Omental fat pad (tissue), 4 donors: ENCODE measurements around the gene PEX1. TPM values are rescaled to one million over a fixed set of nuclear protein-coding genes. Genes with fewer than 3 reads are reported as not detected.

Source experiments
- ATAC-seq: fragments of 150-250 bp; one replicate; pipeline ENCODE4 v1.9.1; 2016; ENCODE audit warnings: mild to moderate bottlenecking, moderate library complexity; ENCODE audit not compliant: low FRiP score
- DNase-seq: peaks from one replicate; pipeline ENCODE4 v3.0.0-alpha.2; 2019; ENCODE audit warnings: low spot score
- total RNA-seq, 4 donors: library from RNA; depleted of rRNA; stranded (reverse); fragments of >200 nt; gene quantifications; one replicate each; pipeline ENCODE4 v1.1.0, GENCODE V29; 2016
- TF ChIP-seq, protein P1 (sequence below), 3 donors: fragments of 450-650 bp; IDR thresholded peaks; one replicate each; pipeline ENCODE4 v1.5.1; 2016 to 2017; ENCODE audit warnings: antibody characterized with exemption in 3 of 3, mild to moderate bottlenecking in 3 of 3, moderate library complexity in 2 of 3

Gene PEX1
- total RNA-seq, 4 donors from 2014 or later = 9.8 to 23.5 (median 14.3) TPM

DNA sequence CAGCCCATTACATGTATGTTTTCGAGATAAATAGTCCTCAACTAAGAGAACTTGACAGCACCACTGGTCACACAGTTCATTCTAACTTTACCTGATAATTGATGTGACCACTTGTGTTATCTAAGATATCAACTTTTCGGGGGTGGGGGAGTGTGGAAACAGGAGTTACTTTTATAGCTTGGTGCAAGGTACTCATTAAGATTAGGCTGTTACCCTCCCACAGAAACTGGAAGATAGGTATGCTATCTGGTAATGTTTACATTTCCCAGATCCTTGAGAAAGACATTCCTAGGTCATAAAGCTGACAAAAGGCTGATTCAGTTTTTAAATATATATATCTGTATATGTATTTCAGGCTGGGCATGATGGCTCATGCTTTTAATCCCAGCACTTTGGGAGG, 61.6 kb downstream of the PEX1 start:
- ATAC-seq (no peak), DNase-seq (no peak)
- TF ChIP-seq, protein P1, sequence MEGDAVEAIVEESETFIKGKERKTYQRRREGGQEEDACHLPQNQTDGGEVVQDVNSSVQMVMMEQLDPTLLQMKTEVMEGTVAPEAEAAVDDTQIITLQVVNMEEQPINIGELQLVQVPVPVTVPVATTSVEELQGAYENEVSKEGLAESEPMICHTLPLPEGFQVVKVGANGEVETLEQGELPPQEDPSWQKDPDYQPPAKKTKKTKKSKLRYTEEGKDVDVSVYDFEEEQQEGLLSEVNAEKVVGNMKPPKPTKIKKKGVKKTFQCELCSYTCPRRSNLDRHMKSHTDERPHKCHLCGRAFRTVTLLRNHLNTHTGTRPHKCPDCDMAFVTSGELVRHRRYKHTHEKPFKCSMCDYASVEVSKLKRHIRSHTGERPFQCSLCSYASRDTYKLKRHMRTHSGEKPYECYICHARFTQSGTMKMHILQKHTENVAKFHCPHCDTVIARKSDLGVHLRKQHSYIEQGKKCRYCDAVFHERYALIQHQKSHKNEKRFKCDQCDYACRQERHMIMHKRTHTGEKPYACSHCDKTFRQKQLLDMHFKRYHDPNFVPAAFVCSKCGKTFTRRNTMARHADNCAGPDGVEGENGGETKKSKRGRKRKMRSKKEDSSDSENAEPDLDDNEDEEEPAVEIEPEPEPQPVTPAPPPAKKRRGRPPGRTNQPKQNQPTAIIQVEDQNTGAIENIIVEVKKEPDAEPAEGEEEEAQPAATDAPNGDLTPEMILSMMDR (IDR thresholded peaks at IDR 0.05) = no peak

DNA sequence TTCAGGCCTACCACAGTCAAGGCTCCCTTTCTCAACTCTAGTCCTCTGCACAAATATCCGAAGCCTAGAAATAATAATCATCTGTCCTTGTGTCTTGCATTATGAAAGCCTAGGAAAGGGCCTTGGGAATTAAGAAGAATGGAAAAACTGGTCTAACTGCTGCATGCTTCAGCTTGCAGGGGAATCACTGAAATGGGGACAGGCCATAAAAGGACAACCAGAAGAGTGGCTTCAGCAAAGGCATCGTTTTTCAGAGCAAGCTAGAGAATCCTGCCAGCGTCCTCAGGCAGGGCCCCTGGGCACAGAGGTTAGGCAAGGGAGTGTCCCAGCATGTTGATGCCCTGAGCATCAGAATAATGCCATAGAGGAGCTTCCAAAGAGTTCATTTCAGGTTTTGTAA, 63.8 kb downstream of the PEX1 start:
- TF ChIP-seq, protein P1 (IDR thresholded peaks at IDR 0.05) = no peak
- no peak for ATAC-seq
- no peak for DNase-seq

DNA sequence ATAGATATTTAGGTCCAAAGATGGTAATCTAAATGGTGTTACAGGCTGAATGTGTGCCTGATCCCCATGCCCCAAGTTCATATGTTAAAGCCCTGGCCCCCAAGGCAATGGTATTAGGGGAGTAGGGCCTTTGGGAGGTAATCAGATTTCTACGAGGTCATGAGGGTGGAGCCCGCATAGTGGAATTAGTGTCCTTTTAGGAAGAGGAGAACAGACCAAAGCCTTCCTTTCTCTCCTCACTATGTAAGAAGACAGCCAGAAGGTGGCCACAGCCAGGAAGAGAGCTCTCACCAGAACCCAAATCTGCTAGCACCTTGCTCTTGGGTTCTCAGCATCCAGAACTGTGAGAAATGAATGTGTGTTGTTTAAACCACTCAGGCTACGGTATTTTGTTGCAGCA, 65.8 kb downstream of the PEX1 start:
- ATAC-seq = no peak
- no peak for DNase-seq
- TF ChIP-seq, protein P1 (IDR thresholded peaks at IDR 0.05) = no peak

DNA sequence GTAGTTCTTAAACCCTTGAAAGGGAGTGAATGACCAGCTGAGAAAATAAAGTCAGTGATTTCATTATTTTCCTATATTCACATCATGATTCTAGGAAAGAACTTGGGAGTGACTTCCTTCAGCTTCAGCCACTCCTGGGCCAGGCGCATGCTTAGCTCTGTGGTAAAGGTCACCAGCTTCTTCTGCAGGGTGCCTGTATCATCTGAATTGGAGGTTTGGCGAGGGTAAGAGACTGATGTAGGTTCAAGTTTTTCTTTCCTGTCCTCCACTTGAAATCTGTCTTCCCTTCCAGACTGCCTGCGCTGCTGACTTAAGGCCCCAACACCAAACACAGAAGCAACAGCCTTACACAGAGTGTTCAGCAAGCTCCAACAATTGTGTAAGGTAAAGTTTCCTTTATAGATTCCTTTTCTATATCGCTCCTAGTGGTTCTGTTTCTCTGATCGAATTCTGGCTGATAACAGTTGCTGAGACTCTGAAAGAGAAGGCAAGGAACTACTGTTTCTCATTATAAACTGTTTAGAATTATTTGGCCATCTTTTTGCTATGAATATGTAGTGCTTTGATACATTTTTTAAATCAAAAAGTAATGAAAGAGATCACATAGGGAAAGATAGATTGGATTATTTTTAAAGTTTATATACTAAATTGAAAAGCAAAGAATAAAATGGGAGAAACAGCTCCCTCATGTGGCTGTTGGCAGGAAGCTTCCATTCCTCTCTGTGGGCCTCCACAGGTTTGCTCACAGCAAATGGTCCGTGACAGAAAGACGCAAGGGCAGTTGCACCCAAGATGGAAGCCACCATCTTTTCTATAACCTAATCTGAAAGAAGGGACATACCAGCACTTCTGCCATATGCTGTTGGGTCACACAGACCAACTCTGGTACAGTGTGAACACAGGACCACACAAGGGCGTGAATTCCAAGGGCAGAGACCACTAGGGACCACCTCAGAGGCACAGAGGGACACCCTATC, 67.0 kb downstream of the PEX1 start:
- no peak for DNase-seq
- TF ChIP-seq, protein P1 (IDR thresholded peaks at IDR 0.05) = no peak
- ATAC-seq = no peak

DNA sequence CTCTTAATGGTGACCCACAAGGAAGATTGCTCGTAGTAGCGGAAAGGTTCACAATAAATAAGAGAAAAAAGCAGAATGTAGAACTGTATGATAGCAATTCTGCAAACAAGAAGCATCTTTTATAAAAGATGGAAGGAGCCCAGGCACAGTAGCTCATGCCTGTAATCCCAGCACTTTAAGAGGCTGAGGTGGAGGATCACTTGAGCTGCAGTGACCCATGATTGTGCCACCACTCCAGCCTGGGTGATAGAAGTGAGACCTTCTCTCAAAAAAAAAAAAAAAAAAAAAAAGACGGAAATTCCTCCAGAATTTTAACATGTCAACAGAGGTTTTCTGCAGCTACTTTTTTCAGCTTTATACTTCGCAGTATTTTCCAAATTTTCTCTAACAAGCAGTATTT, 67.8 kb downstream of the PEX1 start:
- no peak for ATAC-seq

DNA sequence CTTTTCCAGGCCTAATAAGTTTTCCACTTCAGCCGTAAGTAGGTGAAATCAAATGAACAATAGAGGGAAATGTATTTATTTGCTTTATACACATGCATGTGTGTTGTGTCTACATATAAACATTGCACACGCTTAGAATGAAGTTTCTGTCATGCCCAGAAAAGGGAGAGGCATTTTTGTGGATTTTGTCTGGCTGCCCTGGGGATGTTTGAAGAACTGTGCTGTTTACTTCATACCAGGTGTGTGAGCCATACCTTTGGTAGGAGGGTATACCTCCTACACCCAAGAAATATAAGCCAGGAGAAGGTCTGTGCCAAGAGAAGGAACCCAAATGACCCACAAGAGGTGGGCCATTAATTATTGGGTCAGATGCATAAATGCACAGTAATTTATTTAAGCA, 68.2 kb downstream of the PEX1 start:
- TF ChIP-seq, protein P1 (IDR thresholded peaks at IDR 0.05) = no peak

More for the DNA sequence above, 67.8 kb downstream of the PEX1 start:
- DNase-seq = no peak
- TF ChIP-seq, protein P1 (IDR thresholded peaks at IDR 0.05) = no peak

DNA sequence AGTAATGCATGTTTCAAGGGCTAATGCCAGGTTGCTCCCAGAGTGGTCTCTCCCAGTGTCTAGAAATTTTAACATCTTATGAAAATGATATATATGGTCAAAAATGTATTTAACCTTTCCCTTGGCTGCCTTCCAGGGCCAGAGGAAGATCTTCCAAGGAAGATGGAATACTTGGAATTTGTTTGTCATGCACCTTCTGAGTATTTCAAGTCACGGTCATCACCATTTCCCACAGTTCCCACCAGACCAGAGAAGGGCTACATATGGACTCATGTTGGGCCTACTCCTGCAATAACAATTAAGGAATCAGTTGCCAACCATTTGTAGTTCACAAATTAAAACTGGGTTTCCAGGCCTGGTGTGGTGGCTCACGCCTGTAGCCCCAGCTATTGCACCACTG, 72.1 kb downstream of the PEX1 start:
- TF ChIP-seq, protein P1 (IDR thresholded peaks at IDR 0.05) = no peak
- no peak for ATAC-seq
- no peak for DNase-seq

More for the DNA sequence above, 68.2 kb downstream of the PEX1 start:
- DNase-seq (no peak), ATAC-seq (no peak)
